ENCODE data around the gene CDK2AP2.
A peak's percentile ranks its signal among the peaks of the same experiment; 100 is the strongest.

The CDK2AP2 gene

GRCh38 chr11:67464411-67465188 lies 43.4 kb downstream of the CDK2AP2 start:
- DNase-seq = peak; percentile 98

- no peak for DNase-seq
Observed at GRCh38 chr11:67463680-67464410, 44.1 kb downstream of the CDK2AP2 start.

GRCh38 chr11:67463186-67463585 lies 44.8 kb downstream of the CDK2AP2 start:
- DNase-seq = no peak

GRCh38 chr11:67458266-67458665 lies 49.7 kb downstream of the CDK2AP2 start:
- DNase-seq = no peak

- no peak for DNase-seq
Observed at GRCh38 chr11:67457453-67457852, 50.5 kb downstream of the CDK2AP2 start.

Data from RPMI8226 (cell line).